22Rv1 (cell line): ENCODE measurements around the gene PHF20.

Experiments used
- CTCF ChIP-seq: fragments of 450-650 bp; IDR thresholded peaks from 2 replicates; pipeline ENCODE4 v1.5.1; 2017; ENCODE audit warnings: mild to moderate bottlenecking
- ZFX ChIP-seq: fragments of 450-650 bp; IDR thresholded peaks from 2 replicates; pipeline ENCODE4 v1.6.1; 2017; ENCODE audit warnings: antibody characterized with exemption, borderline replicate concordance

GRCh38 chr20:35972462-35972861, 200.6 kb downstream of the PHF20 start:
- no peak for TF ChIP-seq CTCF
- TF ChIP-seq ZFX: no peak
